GM12878 (cell line): ENCODE data around the gene NBPF3. TPM values are rescaled to one million over a fixed set of nuclear protein-coding genes. Genes with fewer than 3 reads are reported as not detected.

Experiments
- CBFB ChIP-seq: IDR thresholded peaks from 2 replicates; pipeline ENCODE4 v1.6.1; 2016; ENCODE audit warnings: antibody characterized with exemption, low read depth
- CBX3 ChIP-seq: fragments of 200-600 bp; sonication (generic); IDR thresholded peaks from 2 replicates; pipeline ENCODE4 v1.6.1; 2016; ENCODE audit warnings: low read depth, borderline replicate concordance
- CHD1 ChIP-seq: IDR thresholded peaks from 2 replicates; pipeline ENCODE4 v1.6.1; 2012; ENCODE audit warnings: low read depth, low read length, improper control_type of control experiment
- IKZF1 ChIP-seq: fragments of 450-650 bp; conservative IDR thresholded peaks from 2 replicates; pipeline ENCODE4 v1.6.1; 2017; ENCODE audit warnings: antibody characterized with exemption, mild to moderate bottlenecking
- NR2C1 ChIP-seq: fragments of 450-650 bp; IDR thresholded peaks from 2 replicates; pipeline ENCODE4 v1.6.1; 2017; ENCODE audit warnings: antibody characterized with exemption, mild to moderate bottlenecking, moderate library complexity
- POLR2A ChIP-seq: IDR thresholded peaks from 2 replicates; pipeline ENCODE4 v1.6.1; 2011; ENCODE audit warnings: low read depth, mild to moderate bottlenecking, low read length
- RAD21 ChIP-seq: IDR thresholded peaks from 2 replicates; pipeline ENCODE4 v1.6.1; 2011; ENCODE audit warnings: mild to moderate bottlenecking, low read depth, low read length, moderate library complexity; ENCODE audit not compliant: insufficient read depth
- TCF7 ChIP-seq: IDR thresholded peaks from 2 replicates; pipeline ENCODE4 v1.6.1; 2014; ENCODE audit warnings: antibody characterized with exemption, borderline replicate concordance
- ZNF207 ChIP-seq: fragments of 450-650 bp; IDR thresholded peaks from 2 replicates; pipeline ENCODE4 v1.6.1; 2014; ENCODE audit warnings: antibody characterized with exemption, mild to moderate bottlenecking, borderline replicate concordance
- polyA plus RNA-seq, 11 experiments: library from polyadenylated mRNA; depleted of rRNA in 4 of 11; unstranded in 6 of 11; stranded (reverse) in 5 of 11; fragments of >200 nt; fragmentation: Nextera tagmentation in 4 of 11; fragmentation: Illumina TruSeq in 1 of 11; extraction: Ambion mirVana in 4 of 11; extraction: Trizol in 1 of 11; gene quantifications; 1 replicate in 1 of 11; 2 replicates in 10 of 11; pipeline versions ENCODE4 v1.2.1 to v1.2.3, GENCODE V29; 2011 to 2016; ENCODE audit warnings: inconsistent platforms in 2 of 11, missing spikeins in 2 of 11, low read depth in 1 of 11
- total RNA-seq, 4 experiments: library from RNA; depleted of rRNA in 3 of 4; stranded (reverse); fragments of >200 nt in 3 of 4; fragmentation: Illumina TruSeq in 1 of 4; extraction: Trizol in 1 of 4; gene quantifications; 2 replicates each; pipeline versions ENCODE4 v1.2.1 to v1.2.3, GENCODE V29; 2013 to 2021
- TF ChIP-seq, protein P1 (sequence below): fragments of 450-650 bp; formaldehyde crosslinking; IDR thresholded peaks from 2 replicates; pipeline ENCODE4 v1.5.0; 2022; ENCODE audit warnings: mild to moderate bottlenecking, missing genetic modification characterization
- TF ChIP-seq, protein P2 (sequence below): IDR thresholded peaks from 2 replicates; pipeline ENCODE4 v1.6.1; 2011; ENCODE audit warnings: low read depth, mild to moderate bottlenecking, low read length, moderate library complexity, borderline replicate concordance; ENCODE audit errors: extremely low read depth

The NBPF3 gene
- total and polyA plus RNA-seq, 10 of the 15 experiments (the other 5 are each of a cell fraction or from before 2014, with no cell fraction given), result 0.56 to 4.4 (median 2.7) TPM

DNA sequence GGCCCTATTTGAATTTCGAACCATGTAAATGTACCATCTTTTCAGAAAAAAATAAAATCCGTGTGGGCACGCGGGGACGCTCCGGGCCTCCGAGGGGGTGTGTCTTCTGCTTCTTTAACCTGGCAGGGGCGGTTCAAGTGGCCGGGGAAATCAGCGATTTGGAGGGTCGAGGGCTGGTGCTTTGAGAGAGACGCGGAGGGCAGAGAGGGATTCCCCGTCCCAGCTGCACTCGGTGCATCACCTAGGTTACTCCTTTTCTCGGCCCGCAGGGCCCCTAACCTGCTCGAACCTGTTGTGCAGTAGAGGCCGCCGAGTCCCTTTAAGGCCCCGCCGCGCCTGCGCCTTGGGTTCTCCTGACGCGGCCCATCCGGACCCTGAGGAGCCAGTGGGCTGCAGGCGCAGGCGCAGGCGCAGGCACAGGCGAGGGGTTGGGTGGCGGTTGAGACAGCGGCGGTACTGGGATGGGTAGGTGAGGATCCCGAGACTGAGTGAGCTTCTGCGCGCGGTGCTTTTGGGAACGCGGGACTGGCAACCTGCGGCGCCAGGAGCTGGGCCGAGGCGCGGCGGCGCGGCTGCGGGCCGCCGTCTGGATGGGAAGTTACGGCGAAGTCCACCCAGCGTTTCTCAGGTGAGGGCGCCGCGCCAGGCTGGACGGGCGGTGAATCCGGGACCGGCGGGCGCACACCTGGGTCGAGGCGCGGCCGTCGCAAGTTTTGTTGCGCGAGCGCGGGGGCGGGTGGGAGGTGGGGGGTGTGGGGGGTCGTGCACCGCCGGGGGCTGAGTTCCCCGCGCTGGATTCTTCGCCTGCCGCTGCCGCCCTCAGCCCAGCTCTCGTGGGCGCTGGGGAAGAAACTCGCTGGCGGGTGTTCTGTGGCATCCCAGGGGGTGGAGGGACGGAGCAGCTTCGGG is at the start of gene NBPF3 (continued):
- TF ChIP-seq, protein P1, sequence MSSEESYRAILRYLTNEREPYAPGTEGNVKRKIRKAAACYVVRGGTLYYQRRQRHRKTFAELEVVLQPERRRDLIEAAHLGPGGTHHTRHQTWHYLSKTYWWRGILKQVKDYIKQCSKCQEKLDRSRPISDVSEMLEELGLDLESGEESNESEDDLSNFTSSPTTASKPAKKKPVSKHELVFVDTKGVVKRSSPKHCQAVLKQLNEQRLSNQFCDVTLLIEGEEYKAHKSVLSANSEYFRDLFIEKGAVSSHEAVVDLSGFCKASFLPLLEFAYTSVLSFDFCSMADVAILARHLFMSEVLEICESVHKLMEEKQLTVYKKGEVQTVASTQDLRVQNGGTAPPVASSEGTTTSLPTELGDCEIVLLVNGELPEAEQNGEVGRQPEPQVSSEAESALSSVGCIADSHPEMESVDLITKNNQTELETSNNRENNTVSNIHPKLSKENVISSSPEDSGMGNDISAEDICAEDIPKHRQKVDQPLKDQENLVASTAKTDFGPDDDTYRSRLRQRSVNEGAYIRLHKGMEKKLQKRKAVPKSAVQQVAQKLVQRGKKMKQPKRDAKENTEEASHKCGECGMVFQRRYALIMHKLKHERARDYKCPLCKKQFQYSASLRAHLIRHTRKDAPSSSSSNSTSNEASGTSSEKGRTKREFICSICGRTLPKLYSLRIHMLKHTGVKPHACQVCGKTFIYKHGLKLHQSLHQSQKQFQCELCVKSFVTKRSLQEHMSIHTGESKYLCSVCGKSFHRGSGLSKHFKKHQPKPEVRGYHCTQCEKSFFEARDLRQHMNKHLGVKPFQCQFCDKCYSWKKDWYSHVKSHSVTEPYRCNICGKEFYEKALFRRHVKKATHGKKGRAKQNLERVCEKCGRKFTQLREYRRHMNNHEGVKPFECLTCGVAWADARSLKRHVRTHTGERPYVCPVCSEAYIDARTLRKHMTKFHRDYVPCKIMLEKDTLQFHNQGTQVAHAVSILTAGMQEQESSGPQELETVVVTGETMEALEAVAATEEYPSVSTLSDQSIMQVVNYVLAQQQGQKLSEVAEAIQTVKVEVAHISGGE (CRISPR knock-in tag), result no peak
- no peak for TF ChIP-seq ZNF207
- TF ChIP-seq RAD21, result no peak
- no peak for TF ChIP-seq TCF7
- no peak for TF ChIP-seq CHD1
- TF ChIP-seq IKZF1, result peak; percentile 72
- peak; percentile 55; the same call in 1 of the 2 replicates for TF ChIP-seq POLR2A
- TF ChIP-seq, protein P2, sequence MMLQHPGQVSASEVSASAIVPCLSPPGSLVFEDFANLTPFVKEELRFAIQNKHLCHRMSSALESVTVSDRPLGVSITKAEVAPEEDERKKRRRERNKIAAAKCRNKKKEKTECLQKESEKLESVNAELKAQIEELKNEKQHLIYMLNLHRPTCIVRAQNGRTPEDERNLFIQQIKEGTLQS, result no peak
- TF ChIP-seq NR2C1, result no peak
- TF ChIP-seq CBX3, result no peak
- no peak for TF ChIP-seq CBFB
